Fibroblast of skin of left quadriceps (primary cell): ENCODE results near the gene ZDHHC19.
"Not testable (repeated sequence)": the region's sequence is repeated elsewhere in the genome, so short reads cannot be mapped to it uniquely, and the experiment has no call there.

ENCODE experiments used
- DNase-seq, 2 experiments: peaks; one replicate each; pipeline ENCODE4 v3.0.0-alpha.2; 2013; ENCODE audit warnings: low read depth in 2 of 2

ZDHHC19 gene

GRCh38 chr3:196178993-196179379 is 32.2 kb downstream of the ZDHHC19 start:
- DNase-seq = no peak

- DNase-seq = no peak
These were observed 33.2 kb downstream of the ZDHHC19 start for GRCh38 chr3:196177967-196178366.

- DNase-seq = no peak
These were observed 33.6 kb downstream of the ZDHHC19 start for GRCh38 chr3:196177567-196177966.

GRCh38 chr3:196175722-196176121 is 35.5 kb downstream of the ZDHHC19 start:
- DNase-seq = no peak

- no peak for DNase-seq
These were observed 36.0 kb downstream of the ZDHHC19 start for GRCh38 chr3:196175116-196175625.

- no peak for DNase-seq
These were observed 36.5 kb downstream of the ZDHHC19 start for GRCh38 chr3:196174652-196175051.

GRCh38 chr3:196170296-196170695 is 40.9 kb downstream of the ZDHHC19 start:
- DNase-seq = not testable (repeated sequence)

- DNase-seq = no peak
These were observed 41.4 kb downstream of the ZDHHC19 start for GRCh38 chr3:196169836-196170240.

GRCh38 chr3:196168808-196169391 is 42.3 kb downstream of the ZDHHC19 start:
- DNase-seq = no peak

GRCh38 chr3:196166741-196167140 is 44.5 kb downstream of the ZDHHC19 start:
- DNase-seq = no peak

GRCh38 chr3:196165850-196166249 is 45.4 kb downstream of the ZDHHC19 start:
- DNase-seq = no peak

GRCh38 chr3:196165006-196165575 is 46.1 kb downstream of the ZDHHC19 start:
- not testable (repeated sequence) for DNase-seq

- no peak for DNase-seq
These were observed 46.6 kb downstream of the ZDHHC19 start for GRCh38 chr3:196164576-196164975.

GRCh38 chr3:196163666-196164493 is 47.3 kb downstream of the ZDHHC19 start:
- DNase-seq = no peak

GRCh38 chr3:196163212-196163611 is 48.0 kb downstream of the ZDHHC19 start:
- no peak for DNase-seq

GRCh38 chr3:196162679-196163078 is 48.5 kb downstream of the ZDHHC19 start:
- DNase-seq = no peak

GRCh38 chr3:196159952-196160804 is 51.0 kb downstream of the ZDHHC19 start:
- DNase-seq = no peak

- no peak for DNase-seq
These were observed 51.7 kb downstream of the ZDHHC19 start for GRCh38 chr3:196159526-196159925.

GRCh38 chr3:196156160-196156559 is 55.0 kb downstream of the ZDHHC19 start:
- no peak for DNase-seq

- DNase-seq = no peak
These were observed 60.7 kb downstream of the ZDHHC19 start for GRCh38 chr3:196150481-196150880.

GRCh38 chr3:196149831-196150301 is 61.3 kb downstream of the ZDHHC19 start:
- DNase-seq = no peak

- DNase-seq = no peak
These were observed 61.8 kb downstream of the ZDHHC19 start for GRCh38 chr3:196149375-196149774.
